ENCODE data around the gene APOBEC3A.

DNA sequence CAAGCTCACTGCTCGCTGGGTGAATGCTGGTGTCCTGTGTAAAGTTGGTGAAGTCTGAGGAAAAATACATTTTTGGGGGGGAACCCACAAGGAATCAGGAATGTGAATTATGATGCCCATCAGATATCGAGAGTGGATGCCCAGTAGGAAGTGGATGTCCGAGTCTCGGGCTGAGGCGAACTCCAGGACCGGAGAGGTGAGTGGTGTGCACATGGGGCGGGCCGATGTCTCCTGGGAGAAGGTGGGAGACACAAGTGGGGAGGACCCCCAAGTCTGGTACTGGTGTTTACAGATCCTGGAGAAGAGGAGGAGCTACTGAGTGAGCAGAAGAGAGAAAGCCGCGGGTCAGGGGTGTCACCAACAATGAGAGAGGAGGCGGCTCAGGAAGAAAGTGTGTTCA, 19.2 kb upstream of the APOBEC3A start:
- no peak for TF ChIP-seq POLR2AphosphoS5 (IDR thresholded peaks at IDR 0.05)
- TF ChIP-seq, protein P1, sequence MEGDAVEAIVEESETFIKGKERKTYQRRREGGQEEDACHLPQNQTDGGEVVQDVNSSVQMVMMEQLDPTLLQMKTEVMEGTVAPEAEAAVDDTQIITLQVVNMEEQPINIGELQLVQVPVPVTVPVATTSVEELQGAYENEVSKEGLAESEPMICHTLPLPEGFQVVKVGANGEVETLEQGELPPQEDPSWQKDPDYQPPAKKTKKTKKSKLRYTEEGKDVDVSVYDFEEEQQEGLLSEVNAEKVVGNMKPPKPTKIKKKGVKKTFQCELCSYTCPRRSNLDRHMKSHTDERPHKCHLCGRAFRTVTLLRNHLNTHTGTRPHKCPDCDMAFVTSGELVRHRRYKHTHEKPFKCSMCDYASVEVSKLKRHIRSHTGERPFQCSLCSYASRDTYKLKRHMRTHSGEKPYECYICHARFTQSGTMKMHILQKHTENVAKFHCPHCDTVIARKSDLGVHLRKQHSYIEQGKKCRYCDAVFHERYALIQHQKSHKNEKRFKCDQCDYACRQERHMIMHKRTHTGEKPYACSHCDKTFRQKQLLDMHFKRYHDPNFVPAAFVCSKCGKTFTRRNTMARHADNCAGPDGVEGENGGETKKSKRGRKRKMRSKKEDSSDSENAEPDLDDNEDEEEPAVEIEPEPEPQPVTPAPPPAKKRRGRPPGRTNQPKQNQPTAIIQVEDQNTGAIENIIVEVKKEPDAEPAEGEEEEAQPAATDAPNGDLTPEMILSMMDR (IDR thresholded peaks at IDR 0.05) = no peak

Measured in sigmoid colon (tissue), 4 donors.